SK-N-SH treated with all-trans-retinoic acid at 6 μM for 48 hours (cell line): ENCODE data around the gene WWC2.

Experiments
- ATAC-seq: fragments of 200-7000 bp; cut with Tn5 transposase; 3 replicates; pipeline ENCODE4 v1.9.1; 2020; ENCODE audit warnings: mild to moderate bottlenecking, moderate library complexity
- ARNTL ChIP-seq: fragments of 450-650 bp; formaldehyde crosslinking; IDR thresholded peaks from 2 replicates; pipeline ENCODE4 v1.5.0; 2020; ENCODE audit warnings: low read depth, mild to moderate bottlenecking, moderate library complexity, borderline replicate concordance
- BACH2 ChIP-seq: fragments of 250-450 bp; sonication (Bioruptor Pico); IDR thresholded peaks from 2 replicates; pipeline ENCODE4 v1.9.0; 2021; ENCODE audit warnings: mild to moderate bottlenecking, borderline replicate concordance
- CSDC2 ChIP-seq: fragments of 250-450 bp; sonication (Bioruptor Pico); IDR thresholded peaks from 2 replicates; pipeline ENCODE4 v1.5.0; 2020; ENCODE audit warnings: mild to moderate bottlenecking, moderate library complexity
- CSRNP3 ChIP-seq: fragments of 250-450 bp; sonication (Bioruptor Pico); IDR thresholded peaks from 2 replicates; pipeline ENCODE4 v1.5.1; 2021; ENCODE audit warnings: mild to moderate bottlenecking, moderate library complexity
- ESRRG ChIP-seq: fragments of 250-450 bp; sonication (Bioruptor Pico); IDR thresholded peaks from 2 replicates; pipeline ENCODE4 v1.6.1; 2021; ENCODE audit warnings: mild to moderate bottlenecking
- GLIS3 ChIP-seq: fragments of 250-450 bp; sonication (Bioruptor Pico); IDR thresholded peaks from 2 replicates; pipeline ENCODE4 v1.5.0; 2020; ENCODE audit warnings: mild to moderate bottlenecking, moderate library complexity
- ISL1 ChIP-seq: fragments of 250-450 bp; sonication (Bioruptor Pico); IDR thresholded peaks from 2 replicates; pipeline ENCODE4 v2.1.2; 2022; ENCODE audit warnings: mild to moderate bottlenecking, moderate library complexity
- RARB ChIP-seq: fragments of 250-450 bp; sonication (Bioruptor Pico); IDR thresholded peaks from 2 replicates; pipeline ENCODE4 v1.8.0; 2021; ENCODE audit warnings: mild to moderate bottlenecking, moderate library complexity
- SNAI2 ChIP-seq: fragments of 250-450 bp; sonication (Bioruptor Pico); IDR thresholded peaks from 2 replicates; pipeline ENCODE4 v1.5.0; 2020; ENCODE audit warnings: mild to moderate bottlenecking, moderate library complexity
- TCF4 ChIP-seq: fragments of 250-450 bp; sonication (Bioruptor Pico); IDR thresholded peaks from 2 replicates; pipeline ENCODE4 v1.8.0; 2021; ENCODE audit warnings: mild to moderate bottlenecking, moderate library complexity, borderline replicate concordance
- TSHZ2 ChIP-seq: fragments of 250-450 bp; sonication (Bioruptor Pico); IDR thresholded peaks from 2 replicates; pipeline ENCODE4 v1.5.0; 2020; ENCODE audit warnings: mild to moderate bottlenecking, moderate library complexity
- ZC3H10 ChIP-seq: fragments of 250-450 bp; sonication (Bioruptor Pico); IDR thresholded peaks from 2 replicates; pipeline ENCODE4 v1.5.1; 2021; ENCODE audit warnings: mild to moderate bottlenecking, moderate library complexity
- ZFP3 ChIP-seq: fragments of 250-450 bp; sonication (Bioruptor Pico); IDR thresholded peaks from 2 replicates; pipeline ENCODE4 v1.5.0; 2020; ENCODE audit warnings: mild to moderate bottlenecking, moderate library complexity
- ZFP30 ChIP-seq: fragments of 450-650 bp; formaldehyde crosslinking; IDR thresholded peaks from 2 replicates; pipeline ENCODE4 v1.5.0; 2022; ENCODE audit warnings: mild to moderate bottlenecking, moderate library complexity
- ZNF565 ChIP-seq: fragments of 450-650 bp; formaldehyde crosslinking; conservative IDR thresholded peaks from 2 replicates; pipeline ENCODE4 v1.5.0; 2020; ENCODE audit warnings: low read depth, mild to moderate bottlenecking, moderate library complexity
- ZNF70 ChIP-seq: fragments of 450-650 bp; formaldehyde crosslinking; IDR thresholded peaks from 2 replicates; pipeline ENCODE4 v1.5.0; 2020; ENCODE audit warnings: mild to moderate bottlenecking, moderate library complexity
- ZNF8 ChIP-seq: fragments of 450-650 bp; formaldehyde crosslinking; IDR thresholded peaks from 2 replicates; pipeline ENCODE4 v1.5.0; 2020; ENCODE audit warnings: mild to moderate bottlenecking, moderate library complexity
- TF ChIP-seq, protein P1 (sequence below): fragments of 250-450 bp; sonication (Bioruptor Pico); IDR thresholded peaks from 2 replicates; pipeline ENCODE4 v1.8.0; 2020; ENCODE audit warnings: mild to moderate bottlenecking, moderate library complexity, borderline replicate concordance
- TF ChIP-seq, protein P2 (sequence below): fragments of 250-450 bp; sonication (Bioruptor Pico); IDR thresholded peaks from 2 replicates; pipeline ENCODE4 v1.8.0; 2021; ENCODE audit warnings: low read depth, mild to moderate bottlenecking, moderate library complexity, borderline replicate concordance

Gene WWC2

DNA sequence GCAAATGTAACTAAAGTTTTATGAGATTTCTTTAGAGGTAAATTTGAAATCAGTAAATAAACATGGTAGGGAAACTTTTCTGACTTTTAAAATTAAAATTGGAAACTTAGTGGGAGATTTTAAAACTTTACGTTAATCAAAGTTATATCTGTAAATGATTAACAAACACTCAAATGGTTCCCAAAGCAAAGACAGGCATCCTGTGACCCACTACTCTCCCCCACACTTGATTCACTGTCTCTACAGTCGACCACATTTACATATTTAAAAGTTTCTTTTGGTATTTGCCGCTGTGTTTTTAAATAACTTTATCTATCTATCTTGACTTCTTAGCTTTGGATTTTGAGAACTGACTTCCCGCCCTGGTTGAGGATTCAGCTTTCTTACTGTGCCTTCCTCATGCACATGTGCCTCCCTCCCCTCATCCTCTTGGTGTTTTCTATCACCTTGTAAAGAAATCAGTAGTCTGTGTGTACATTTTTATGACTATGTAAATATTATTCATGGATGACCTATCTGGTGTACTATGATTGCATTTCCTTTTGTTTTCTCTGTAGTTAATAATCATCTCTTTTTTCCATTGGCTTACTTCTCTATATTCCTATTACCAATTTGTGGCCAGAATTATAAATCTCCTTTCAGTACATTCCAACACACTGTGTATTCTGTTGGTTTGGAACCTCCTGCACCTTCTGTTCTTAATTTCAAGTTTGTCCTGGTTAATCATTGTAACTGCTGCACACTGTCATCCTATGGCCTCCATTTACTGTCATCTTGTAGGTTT is 72.6 kb downstream of the WWC2 start:
- ATAC-seq = no peak
- TF ChIP-seq RARB (no peak), ZC3H10 (CRISPR knock-in tag) (no peak), TCF4 (CRISPR knock-in tag) (no peak), BACH2 (no peak), ZNF8 (CRISPR knock-in tag) (no peak), GLIS3 (no peak), ZNF565 (no peak), ZNF70 (CRISPR knock-in tag) (no peak), CSRNP3 (no peak), ESRRG (CRISPR knock-in tag) (no peak), CSDC2 (CRISPR knock-in tag) (no peak)
- TF ChIP-seq, protein P1, sequence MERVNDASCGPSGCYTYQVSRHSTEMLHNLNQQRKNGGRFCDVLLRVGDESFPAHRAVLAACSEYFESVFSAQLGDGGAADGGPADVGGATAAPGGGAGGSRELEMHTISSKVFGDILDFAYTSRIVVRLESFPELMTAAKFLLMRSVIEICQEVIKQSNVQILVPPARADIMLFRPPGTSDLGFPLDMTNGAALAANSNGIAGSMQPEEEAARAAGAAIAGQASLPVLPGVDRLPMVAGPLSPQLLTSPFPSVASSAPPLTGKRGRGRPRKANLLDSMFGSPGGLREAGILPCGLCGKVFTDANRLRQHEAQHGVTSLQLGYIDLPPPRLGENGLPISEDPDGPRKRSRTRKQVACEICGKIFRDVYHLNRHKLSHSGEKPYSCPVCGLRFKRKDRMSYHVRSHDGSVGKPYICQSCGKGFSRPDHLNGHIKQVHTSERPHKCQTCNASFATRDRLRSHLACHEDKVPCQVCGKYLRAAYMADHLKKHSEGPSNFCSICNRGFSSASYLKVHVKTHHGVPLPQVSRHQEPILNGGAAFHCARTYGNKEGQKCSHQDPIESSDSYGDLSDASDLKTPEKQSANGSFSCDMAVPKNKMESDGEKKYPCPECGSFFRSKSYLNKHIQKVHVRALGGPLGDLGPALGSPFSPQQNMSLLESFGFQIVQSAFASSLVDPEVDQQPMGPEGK = no peak

GRCh38 chr4:183172881-183173280 is 73.8 kb downstream of the WWC2 start:
- TF ChIP-seq ZNF565 = no peak
- TF ChIP-seq RARB = no peak
- TF ChIP-seq ARNTL = no peak
- TF ChIP-seq ZFP3 = no peak
- TF ChIP-seq, protein P2, sequence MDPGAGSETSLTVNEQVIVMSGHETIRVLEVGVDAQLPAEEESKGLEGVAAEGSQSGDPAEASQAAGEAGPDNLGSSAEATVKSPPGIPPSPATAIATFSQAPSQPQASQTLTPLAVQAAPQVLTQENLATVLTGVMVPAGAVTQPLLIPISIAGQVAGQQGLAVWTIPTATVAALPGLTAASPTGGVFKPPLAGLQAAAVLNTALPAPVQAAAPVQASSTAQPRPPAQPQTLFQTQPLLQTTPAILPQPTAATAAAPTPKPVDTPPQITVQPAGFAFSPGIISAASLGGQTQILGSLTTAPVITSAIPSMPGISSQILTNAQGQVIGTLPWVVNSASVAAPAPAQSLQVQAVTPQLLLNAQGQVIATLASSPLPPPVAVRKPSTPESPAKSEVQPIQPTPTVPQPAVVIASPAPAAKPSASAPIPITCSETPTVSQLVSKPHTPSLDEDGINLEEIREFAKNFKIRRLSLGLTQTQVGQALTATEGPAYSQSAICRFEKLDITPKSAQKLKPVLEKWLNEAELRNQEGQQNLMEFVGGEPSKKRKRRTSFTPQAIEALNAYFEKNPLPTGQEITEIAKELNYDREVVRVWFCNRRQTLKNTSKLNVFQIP (CRISPR knock-in tag) = no peak
- no peak for TF ChIP-seq ESRRG (CRISPR knock-in tag)
- no peak for ATAC-seq

DNA sequence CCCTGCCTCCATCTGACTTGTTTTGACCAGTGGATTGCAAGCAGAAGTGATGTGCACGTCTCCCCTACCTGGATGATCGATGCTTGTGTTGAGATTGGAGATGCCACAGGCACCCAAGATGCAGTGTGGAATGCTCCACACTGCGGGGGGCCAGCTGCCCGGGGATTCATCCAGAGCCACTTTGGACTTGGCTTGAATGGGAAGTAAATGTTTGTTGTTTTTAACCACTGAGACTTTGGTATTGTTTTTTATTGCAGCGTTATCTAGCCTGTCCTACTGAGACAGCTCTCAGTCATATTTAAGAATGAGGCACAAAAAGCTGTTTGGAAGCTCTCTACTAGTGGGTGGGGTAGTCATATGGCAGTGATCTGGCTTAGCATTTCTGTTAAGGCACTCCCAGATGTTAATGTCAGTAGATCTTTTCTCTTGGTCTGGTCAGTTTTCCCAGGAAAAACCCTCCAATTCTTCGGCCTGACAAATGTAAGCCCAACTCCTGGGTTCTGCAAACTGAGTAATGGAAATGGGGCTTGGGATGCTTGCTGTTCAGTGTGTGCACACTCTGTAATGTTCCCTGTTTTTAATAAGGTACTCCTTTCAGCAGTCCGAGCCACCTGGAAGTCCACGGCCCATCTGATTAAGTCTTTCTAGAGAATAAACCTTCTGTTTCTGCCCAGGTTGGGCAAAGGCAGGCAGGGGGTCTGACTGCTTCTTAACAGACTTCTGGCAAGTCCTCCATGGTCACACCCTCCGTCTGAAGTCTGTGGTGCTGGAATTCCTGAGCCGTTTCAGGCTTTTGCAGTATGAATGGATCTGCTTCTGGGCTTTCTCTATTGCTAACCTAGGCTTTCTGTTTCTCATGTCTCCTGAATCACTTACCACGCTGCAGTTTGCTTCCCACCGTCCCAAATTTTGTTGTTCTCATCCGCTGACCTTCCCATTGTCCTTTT is 74.8 kb downstream of the WWC2 start:
- peak; percentile 52 for ATAC-seq
- TF ChIP-seq SNAI2 (CRISPR knock-in tag) (no peak), RARB (no peak), ZNF70 (CRISPR knock-in tag) (no peak)
- TF ChIP-seq, protein P1 = no peak

- no peak for TF ChIP-seq CSDC2 (CRISPR knock-in tag)
- peak; percentile 50 for TF ChIP-seq ISL1 (CRISPR knock-in tag)
- ATAC-seq = peak; percentile 80
Observed at GRCh38 chr4:183175631-183176232, 76.7 kb downstream of the WWC2 start.

DNA sequence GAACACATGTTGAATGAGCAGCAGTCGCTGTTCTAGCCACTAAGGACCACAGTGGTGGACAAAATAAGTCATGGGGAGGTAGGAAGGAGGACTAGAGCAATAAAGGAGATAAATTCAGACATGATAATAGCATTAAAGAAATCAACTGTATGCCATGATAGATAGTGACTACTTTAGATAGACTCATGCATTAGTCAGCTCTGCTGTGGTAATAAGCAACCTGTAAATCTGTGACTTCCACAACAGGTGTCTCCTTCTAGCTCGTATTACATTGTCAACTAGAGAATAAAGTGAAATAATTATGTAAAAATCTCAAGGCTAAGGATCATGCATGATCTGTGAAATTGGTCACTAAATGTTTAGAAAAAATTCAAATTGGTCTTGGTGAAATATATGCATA is 77.9 kb downstream of the WWC2 start:
- ATAC-seq = no peak
- TF ChIP-seq CSDC2 (CRISPR knock-in tag) = no peak
- TF ChIP-seq ZC3H10 (CRISPR knock-in tag) = no peak
- TF ChIP-seq ZNF70 (CRISPR knock-in tag) = no peak
- TF ChIP-seq GLIS3 = no peak
- TF ChIP-seq TSHZ2 = no peak
- TF ChIP-seq ZNF8 (CRISPR knock-in tag) = no peak
- no peak for TF ChIP-seq BACH2
- no peak for TF ChIP-seq ZFP3
- TF ChIP-seq ISL1 (CRISPR knock-in tag) = no peak
- no peak for TF ChIP-seq ZFP30 (CRISPR knock-in tag)
- TF ChIP-seq SNAI2 (CRISPR knock-in tag) = no peak
- no peak for TF ChIP-seq CSRNP3
- TF ChIP-seq ESRRG (CRISPR knock-in tag) = no peak
